AG04449 (cell line): ENCODE measurements around the gene BCO2.

ENCODE experiments used
- CTCF ChIA-PET: fragments of 350-600 bp; formaldehyde crosslinking; extraction: SDS; loops from one replicate; lab custom pipeline; 2021; ENCODE audit warnings: antibody characterized with exemption; lab: Yijun Ruan, JAX
- POLR2A ChIA-PET: fragments of 400-600, 350-600 bp; formaldehyde crosslinking; extraction: SDS; loops from one replicate; lab custom pipeline; 2020; ENCODE audit warnings: antibody characterized with exemption, inconsistent platforms; lab: Yijun Ruan, JAX
- DNase-seq: peaks from one replicate; pipeline ENCODE4 v3.0.0-alpha.2; 2010; ENCODE audit warnings: low read depth, low spot score
- H3K4me3 ChIP-seq: 2 replicates; pipeline ENCODE4 v1.5.1; 2011; ENCODE audit warnings: low read depth, mild to moderate bottlenecking, control low read depth, low read length
- TF ChIP-seq, protein P1 (sequence below): IDR thresholded peaks from one replicate; pipeline ENCODE4 v1.5.1; 2011; ENCODE audit warnings: mild to moderate bottlenecking, moderate library complexity, low read length, control low read depth, inconsistent platforms; ENCODE audit not compliant: insufficient read depth; ENCODE audit errors: missing control alignments

The BCO2 gene

DNA sequence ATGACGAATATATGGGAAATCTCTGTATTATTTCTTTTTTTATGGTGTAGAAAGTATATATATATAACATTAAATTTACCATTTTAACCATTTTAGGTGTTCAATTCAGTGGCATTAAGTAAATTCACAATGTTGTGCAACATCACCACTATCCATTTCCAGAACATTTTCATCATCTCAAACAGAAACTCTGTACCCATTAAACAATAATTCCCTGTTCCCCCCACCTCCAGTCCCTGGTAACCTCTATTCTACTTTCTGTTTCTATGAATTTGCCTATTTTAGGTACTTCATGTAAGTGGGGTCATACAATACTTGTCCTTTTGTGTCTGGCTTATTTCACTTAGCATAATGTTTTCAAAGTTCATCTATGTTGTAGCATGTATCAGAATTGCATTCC is 35.6 kb downstream of the BCO2 start:
- no peak for DNase-seq
- TF ChIP-seq, protein P1, sequence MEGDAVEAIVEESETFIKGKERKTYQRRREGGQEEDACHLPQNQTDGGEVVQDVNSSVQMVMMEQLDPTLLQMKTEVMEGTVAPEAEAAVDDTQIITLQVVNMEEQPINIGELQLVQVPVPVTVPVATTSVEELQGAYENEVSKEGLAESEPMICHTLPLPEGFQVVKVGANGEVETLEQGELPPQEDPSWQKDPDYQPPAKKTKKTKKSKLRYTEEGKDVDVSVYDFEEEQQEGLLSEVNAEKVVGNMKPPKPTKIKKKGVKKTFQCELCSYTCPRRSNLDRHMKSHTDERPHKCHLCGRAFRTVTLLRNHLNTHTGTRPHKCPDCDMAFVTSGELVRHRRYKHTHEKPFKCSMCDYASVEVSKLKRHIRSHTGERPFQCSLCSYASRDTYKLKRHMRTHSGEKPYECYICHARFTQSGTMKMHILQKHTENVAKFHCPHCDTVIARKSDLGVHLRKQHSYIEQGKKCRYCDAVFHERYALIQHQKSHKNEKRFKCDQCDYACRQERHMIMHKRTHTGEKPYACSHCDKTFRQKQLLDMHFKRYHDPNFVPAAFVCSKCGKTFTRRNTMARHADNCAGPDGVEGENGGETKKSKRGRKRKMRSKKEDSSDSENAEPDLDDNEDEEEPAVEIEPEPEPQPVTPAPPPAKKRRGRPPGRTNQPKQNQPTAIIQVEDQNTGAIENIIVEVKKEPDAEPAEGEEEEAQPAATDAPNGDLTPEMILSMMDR, result no peak
- ChIA-PET POLR2A (no interaction called here), CTCF (no interaction called here)
- no peak overlapping the region for H3K4me3 ChIP-seq

DNA sequence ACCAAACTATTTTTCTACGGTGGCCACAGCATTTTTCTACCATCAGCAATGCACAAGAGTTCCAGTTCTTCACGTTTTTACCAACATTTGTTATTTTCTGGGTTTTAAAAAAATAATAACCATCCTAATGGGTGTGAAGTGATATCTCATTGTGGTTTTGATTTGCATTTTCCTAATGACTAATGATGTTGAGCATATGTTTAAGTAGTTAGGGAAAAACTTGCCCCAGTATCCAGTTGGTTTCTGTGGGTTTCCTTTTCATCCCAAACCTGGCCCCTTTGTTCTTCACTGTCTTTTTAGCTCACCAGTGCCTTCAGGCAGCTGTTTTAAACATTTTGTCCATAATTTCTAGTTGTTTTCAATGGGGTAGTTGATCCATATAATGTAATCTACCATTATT is 36.2 kb downstream of the BCO2 start:
- DNase-seq, result no peak
- ChIA-PET CTCF (interaction anchor here (3.2 to 22.7 kb wide), 2 partner anchors 68 to 98 kb away, joined by 16 to 970 read pairs; no protein-coding TSS in a partner anchor), POLR2A (no interaction called here)
- TF ChIP-seq, protein P1, result no peak
- H3K4me3 ChIP-seq, result no peak overlapping the region

DNA sequence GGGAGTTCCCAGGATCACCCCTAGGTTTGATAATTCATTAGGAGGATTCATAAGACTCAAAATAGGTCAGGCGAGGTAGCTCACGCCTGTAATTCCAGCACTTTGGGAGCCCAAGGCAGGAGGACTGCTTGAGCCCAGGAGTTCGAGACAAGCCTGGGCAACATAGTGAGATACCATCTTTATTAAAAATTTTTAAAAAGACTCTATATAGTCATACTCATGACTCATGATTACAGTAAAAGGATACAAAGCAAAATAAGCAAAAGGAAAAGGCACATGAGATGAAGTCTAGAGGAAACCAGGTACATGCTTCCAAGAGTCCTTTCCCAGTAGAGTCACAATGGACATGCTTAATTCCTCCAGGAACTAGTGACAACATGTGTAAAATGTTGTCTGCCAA is 37.0 kb downstream of the BCO2 start:
- CTCF ChIA-PET, result interaction anchor here (3.2 to 22.7 kb wide), 2 partner anchors 68 to 99 kb away, joined by 16 to 970 read pairs; no protein-coding TSS in a partner anchor
- TF ChIP-seq, protein P1, result no peak
- no peak overlapping the region for H3K4me3 ChIP-seq
- no peak for DNase-seq
- POLR2A ChIA-PET, result interaction anchor here (0.5 kb wide), 1 partner anchor 67 kb away, joined by 3 read pairs; no protein-coding TSS in a partner anchor

DNA sequence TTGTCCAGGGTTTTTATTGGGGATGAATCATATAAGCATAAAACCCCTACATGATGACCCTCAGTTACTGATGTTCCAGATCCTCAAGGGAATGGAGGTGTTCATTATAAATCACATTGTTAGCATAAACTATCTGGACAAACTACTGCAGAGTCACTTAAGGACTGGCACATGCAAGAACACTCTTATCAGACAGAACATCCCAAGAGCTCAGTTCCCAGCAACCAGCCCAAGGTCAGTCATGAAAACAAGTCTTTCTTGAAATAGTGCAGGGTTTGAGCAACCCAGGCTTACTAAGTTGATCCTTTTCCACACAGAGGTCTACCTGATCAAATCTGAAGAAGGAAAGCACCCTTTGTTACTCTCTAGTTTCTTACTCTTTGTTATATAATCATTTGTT is 37.4 kb downstream of the BCO2 start:
- TF ChIP-seq, protein P1, result no peak
- no peak overlapping the region for H3K4me3 ChIP-seq
- no peak for DNase-seq
- ChIA-PET POLR2A (interaction anchor here (0.5 kb wide), 1 partner anchor 67 kb away, joined by 3 read pairs; no protein-coding TSS in a partner anchor), CTCF (interaction anchor here (3.2 to 22.7 kb wide), 2 partner anchors 67 to 99 kb away, joined by 16 to 970 read pairs; no protein-coding TSS in a partner anchor)

DNA sequence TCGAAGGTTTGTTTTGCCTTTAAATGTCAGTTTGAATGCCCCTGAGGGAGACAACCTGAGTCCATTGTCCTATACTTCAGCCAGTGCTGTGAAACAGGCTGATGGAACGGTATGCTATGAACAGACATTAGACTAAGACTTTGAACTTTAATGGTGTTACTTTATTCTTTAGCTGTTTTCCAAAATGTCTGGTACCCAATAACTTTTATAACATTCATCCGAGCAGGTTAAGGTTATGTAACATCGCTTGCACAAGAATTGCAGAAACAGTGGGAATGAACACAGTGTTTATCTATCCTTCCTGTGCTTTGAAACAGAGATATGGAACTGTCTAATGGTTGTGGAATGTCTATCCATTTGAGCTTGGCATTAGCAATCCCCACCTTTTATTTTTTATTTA is 38.4 kb downstream of the BCO2 start:
- ChIA-PET CTCF (interaction anchor here (1.0 to 22.7 kb wide), 6 partner anchors 9 to 1076 kb away, joined by 3 to 970 read pairs (median 6); no protein-coding TSS in a partner anchor), POLR2A (no interaction called here)
- no peak overlapping the region for H3K4me3 ChIP-seq
- TF ChIP-seq, protein P1, result no peak
- no peak for DNase-seq

DNA sequence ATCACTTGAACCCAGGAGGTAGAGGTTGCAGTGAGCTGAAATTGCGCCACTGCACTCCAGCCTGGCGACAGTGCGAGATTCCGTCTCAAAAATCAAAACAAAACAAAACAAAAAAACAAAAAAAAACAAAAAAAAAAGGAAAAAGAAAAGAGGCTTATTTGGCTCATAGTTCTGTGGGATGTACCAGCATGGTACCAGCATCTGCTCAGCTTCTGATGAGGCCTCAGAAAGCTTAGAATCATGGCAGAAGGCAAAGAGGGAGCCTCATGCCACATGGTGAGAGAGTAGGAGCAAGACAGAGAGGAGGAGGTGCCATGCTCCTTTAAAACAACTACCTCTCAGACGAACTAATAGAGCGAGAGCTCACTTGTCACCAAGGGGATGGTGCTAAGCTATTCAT is 40.3 kb downstream of the BCO2 start:
- CTCF ChIA-PET, result interaction anchor here (1.6 to 22.7 kb wide), 3 partner anchors 64 to 340 kb away, joined by 3 to 970 read pairs (median 7); no protein-coding TSS in a partner anchor
- POLR2A ChIA-PET, result no interaction called here
- H3K4me3 ChIP-seq, result no peak overlapping the region
- TF ChIP-seq, protein P1, result no peak
- no peak for DNase-seq
